ENCODE data around the gene CLCF1.

CLCF1 gene

GRCh38 chr11:67378544-67378943 lies 5.1 kb upstream of the CLCF1 start:
- Histone ChIP-seq H3K4me1 (ENCODE audit: insufficient read depth, low read length, severe bottlenecking) (peaks cover 21% of the 10 kb centered on the region), H3K27me3 (ENCODE audit: insufficient read depth, low read length) (peaks cover 5% of the 10 kb centered on the region; the same call in 1 of the 2 replicates), H3K4me3 (ENCODE audit: low read depth, low read length, poor library complexity, severe bottlenecking) (no peak overlapping the region), H3K9ac (ENCODE audit: low read length) (no peak overlapping the region), H3K4me2 (ENCODE audit: low read length) (no peak overlapping the region), H4K20me1 (ENCODE audit: insufficient read depth, low read length) (no peaks in the 10 kb centered on the region), H3F3A (ENCODE audit: insufficient read depth, low read length) (no peaks in the 10 kb centered on the region), H3K9me3 (ENCODE audit: low read length) (no peaks in the 10 kb centered on the region), H3K27ac (ENCODE audit: low read depth, low read length, poor library complexity, severe bottlenecking) (no peak overlapping the region), H2AFZ (ENCODE audit: low read length) (no peak overlapping the region), H3K9me2 (ENCODE audit: low read depth, low read length) (no peaks in the 10 kb centered on the region), H3K36me3 (ENCODE audit: insufficient read depth, low read length) (no peaks in the 10 kb centered on the region), H3K79me2 (ENCODE audit: insufficient read depth, low read length) (no peaks in the 10 kb centered on the region)
- TF ChIP-seq EZH2 (IDR thresholded peaks at IDR 0.05; ENCODE audit: borderline replicate concordance, low read length), result no peak
- TF ChIP-seq CTCF (IDR thresholded peaks at IDR 0.05; ENCODE audit: low read length), result no peak

DNA sequence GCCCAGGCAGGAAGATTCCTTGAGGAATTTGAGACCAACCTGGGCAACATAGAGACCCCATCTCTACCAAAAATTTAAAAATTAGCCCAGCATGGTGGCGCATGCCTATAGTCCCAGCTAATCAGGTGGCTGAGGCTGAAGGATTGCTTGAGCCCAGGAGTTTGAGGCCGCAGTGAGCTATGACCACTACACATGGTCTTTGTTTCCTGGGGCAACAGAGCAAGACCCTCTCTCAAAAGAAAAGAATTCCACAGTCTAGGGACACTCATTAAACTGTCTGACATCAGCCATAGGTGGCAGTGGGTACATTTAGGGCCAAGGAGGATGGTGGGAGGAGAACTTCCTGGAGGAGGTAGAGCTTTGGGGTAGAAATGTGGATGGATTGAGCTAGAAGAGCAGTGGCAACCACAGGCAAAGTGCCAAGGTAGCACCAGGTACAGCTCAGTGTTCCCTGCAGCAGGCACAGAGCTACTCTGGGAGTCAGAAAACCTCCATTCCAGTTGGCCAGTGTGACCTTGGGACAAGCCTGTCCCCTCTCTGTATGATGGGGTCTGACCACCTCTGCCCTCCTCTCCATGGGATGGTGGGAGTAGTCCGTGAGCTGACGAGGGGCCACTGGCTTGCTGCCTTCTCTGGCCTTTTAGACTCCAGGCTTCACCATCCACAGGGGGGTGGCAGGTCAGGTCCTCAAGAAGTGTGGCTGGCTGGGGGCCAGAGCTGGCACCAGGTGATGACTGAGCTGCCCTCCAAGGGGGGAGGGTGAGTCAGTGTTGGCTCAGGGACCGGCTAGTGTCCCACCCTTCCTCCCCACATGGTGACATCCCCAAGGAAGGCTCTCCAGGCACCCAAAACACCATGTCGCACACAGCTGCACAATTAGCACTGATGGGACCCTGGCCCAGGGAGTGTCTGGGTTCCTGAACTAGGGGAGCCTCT lies 3.7 kb upstream of the CLCF1 start:
- Histone ChIP-seq H3F3A (ENCODE audit: insufficient read depth, low read length) (no peaks in the 10 kb centered on the region), H3K79me2 (ENCODE audit: insufficient read depth, low read length) (no peaks in the 10 kb centered on the region), H3K4me1 (ENCODE audit: insufficient read depth, low read length, severe bottlenecking) (peaks cover 27% of the 10 kb centered on the region), H3K4me3 (ENCODE audit: low read depth, low read length, poor library complexity, severe bottlenecking) (no peak overlapping the region), H3K4me2 (ENCODE audit: low read length) (no peak overlapping the region), H3K27me3 (ENCODE audit: insufficient read depth, low read length) (peaks cover 6% of the 10 kb centered on the region; the same call in 1 of the 2 replicates), H3K27ac (ENCODE audit: low read depth, low read length, poor library complexity, severe bottlenecking) (no peak overlapping the region), H2AFZ (ENCODE audit: low read length) (no peak overlapping the region), H4K20me1 (ENCODE audit: insufficient read depth, low read length) (no peaks in the 10 kb centered on the region), H3K9me3 (ENCODE audit: low read length) (no peaks in the 10 kb centered on the region), H3K9ac (ENCODE audit: low read length) (no peak overlapping the region), H3K36me3 (ENCODE audit: insufficient read depth, low read length) (no peaks in the 10 kb centered on the region), H3K9me2 (ENCODE audit: low read depth, low read length) (no peaks in the 10 kb centered on the region)
- TF ChIP-seq CTCF (IDR thresholded peaks at IDR 0.05; ENCODE audit: low read length) (no peak), EZH2 (IDR thresholded peaks at IDR 0.05; ENCODE audit: borderline replicate concordance, low read length) (no peak)

DNA sequence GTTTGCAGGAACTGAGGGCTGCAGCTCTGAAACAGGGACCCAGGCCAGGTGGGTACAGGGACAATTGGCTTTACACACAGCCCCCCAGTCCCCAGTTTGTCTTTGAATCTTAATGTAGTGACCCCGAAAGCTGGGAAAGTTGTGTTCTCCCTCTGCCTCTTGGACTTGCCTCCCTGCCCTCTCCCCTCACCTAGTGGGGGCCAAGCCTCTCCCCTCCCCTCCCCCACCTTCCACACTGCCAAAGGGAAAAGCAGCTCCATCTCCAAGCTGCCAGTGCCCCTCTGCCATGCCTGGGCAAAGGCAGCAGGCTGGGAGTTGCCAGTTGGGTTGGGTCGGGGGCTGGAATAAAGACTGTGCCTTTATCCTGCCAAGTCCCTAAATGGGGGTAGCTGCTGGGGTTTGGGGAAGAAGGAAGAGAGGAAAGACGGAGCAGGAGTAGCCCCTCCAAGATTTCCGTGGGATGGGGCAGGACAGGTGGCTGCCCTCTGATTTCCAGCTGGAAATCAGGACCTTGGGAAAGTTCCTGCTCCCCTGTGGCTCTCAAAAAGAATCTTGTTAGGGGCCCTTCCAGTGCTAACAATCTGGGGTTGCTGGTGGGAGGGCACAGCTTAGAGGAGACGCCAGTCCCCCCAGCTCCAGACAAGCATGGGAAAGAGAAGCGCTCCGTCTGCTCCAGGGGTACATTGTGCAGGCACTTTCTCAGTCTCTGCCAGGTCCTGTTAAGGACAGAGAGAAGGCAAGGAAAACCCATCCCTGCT lies 2.8 kb upstream of the CLCF1 start:
- H3K9me3 ChIP-seq (ENCODE audit: low read length), result no peaks in the 10 kb centered on the region
- H3K36me3 ChIP-seq (ENCODE audit: insufficient read depth, low read length), result no peaks in the 10 kb centered on the region
- no peak overlapping the region for H3K4me2 ChIP-seq (ENCODE audit: low read length)
- H3K27ac ChIP-seq (ENCODE audit: low read depth, low read length, poor library complexity, severe bottlenecking), result no peak overlapping the region
- no peak overlapping the region for H3K9ac ChIP-seq (ENCODE audit: low read length)
- TF ChIP-seq CTCF (IDR thresholded peaks at IDR 0.05; ENCODE audit: low read length), result no peak
- no peak for TF ChIP-seq EZH2 (IDR thresholded peaks at IDR 0.05; ENCODE audit: borderline replicate concordance, low read length)
- H2AFZ ChIP-seq (ENCODE audit: low read length), result no peak overlapping the region
- H3K4me3 ChIP-seq (ENCODE audit: low read depth, low read length, poor library complexity, severe bottlenecking), result no peak overlapping the region
- H4K20me1 ChIP-seq (ENCODE audit: insufficient read depth, low read length), result no peaks in the 10 kb centered on the region
- H3K4me1 ChIP-seq (ENCODE audit: insufficient read depth, low read length, severe bottlenecking), result peaks cover 22% of the 10 kb centered on the region
- H3K79me2 ChIP-seq (ENCODE audit: insufficient read depth, low read length), result no peaks in the 10 kb centered on the region
- no peaks in the 10 kb centered on the region for H3K9me2 ChIP-seq (ENCODE audit: low read depth, low read length)
- H3F3A ChIP-seq (ENCODE audit: insufficient read depth, low read length), result no peaks in the 10 kb centered on the region
- peaks cover 12% of the 10 kb centered on the region; the same call in 1 of the 2 replicates for H3K27me3 ChIP-seq (ENCODE audit: insufficient read depth, low read length)

Measured in OCI-LY1 (cell line).